Dermis microvascular lymphatic vessel endothelial cell (primary cell): Measurements from ENCODE around the gene PDZD8. TPM values are rescaled to one million over a fixed set of nuclear protein-coding genes. Genes with fewer than 3 reads are reported as not detected.

Experiments
- DNase-seq, 2 donors: peaks; one replicate each; pipeline versions ENCODE4 v3.0.0 to v3.0.0-alpha.2; 2010; ENCODE audit warnings: low read depth in 2 of 2
- total RNA-seq: library from RNA; depleted of rRNA; stranded (reverse); fragments of >200 nt; gene quantifications from 2 replicates; pipeline ENCODE4 v1.2.1, GENCODE V29; 2014

PDZD8 gene
- total RNA-seq, 1 donor from 2014 or later = 12.3 TPM

- peak; percentile 15 to 24 for DNase-seq
Observed at GRCh38 chr10:117391436-117392205, 16.4 kb upstream of the PDZD8 start.

- no peak for DNase-seq
Observed at GRCh38 chr10:117390420-117390819, 15.2 kb upstream of the PDZD8 start.

- no peak for DNase-seq
Observed at GRCh38 chr10:117386805-117387204, 11.6 kb upstream of the PDZD8 start.

- DNase-seq = no peak
Observed at GRCh38 chr10:117382861-117383260, 7.6 kb upstream of the PDZD8 start.

- peak in 1 of 2 donors; percentile 67 for DNase-seq
Observed at GRCh38 chr10:117374506-117375359, 507 bp downstream of the PDZD8 start.

GRCh38 chr10:117373823-117374505, 1.3 kb downstream of the PDZD8 start:
- DNase-seq = peak in 1 of 2 donors; percentile 47

GRCh38 chr10:117370205-117370604, 5.0 kb downstream of the PDZD8 start:
- no peak for DNase-seq

GRCh38 chr10:117367718-117368117, 7.5 kb downstream of the PDZD8 start:
- DNase-seq = no peak

- no peak for DNase-seq
Observed at GRCh38 chr10:117366741-117367140, 8.5 kb downstream of the PDZD8 start.

GRCh38 chr10:117365612-117366011, 9.6 kb downstream of the PDZD8 start:
- peak; percentile 73 to 81 for DNase-seq

GRCh38 chr10:117364110-117364960, 10.9 kb downstream of the PDZD8 start:
- peak; percentile 62 to 72 for DNase-seq

- DNase-seq = peak in 1 of 2 donors; percentile 16
Observed at GRCh38 chr10:117363028-117363427, 12.2 kb downstream of the PDZD8 start.

- peak in 1 of 2 donors; percentile 29 for DNase-seq
Observed at GRCh38 chr10:117362313-117362712, 12.9 kb downstream of the PDZD8 start.

GRCh38 chr10:117360994-117361667, 14.1 kb downstream of the PDZD8 start:
- DNase-seq = peak; percentile 29 to 54

GRCh38 chr10:117360016-117360415, 15.2 kb downstream of the PDZD8 start:
- DNase-seq = peak in 1 of 2 donors; percentile 26

- DNase-seq = no peak
Observed at GRCh38 chr10:117355072-117355471, 20.2 kb downstream of the PDZD8 start.

GRCh38 chr10:117353684-117354083, 21.6 kb downstream of the PDZD8 start:
- DNase-seq = no peak

GRCh38 chr10:117352724-117353123, 22.5 kb downstream of the PDZD8 start:
- no peak for DNase-seq

GRCh38 chr10:117351996-117352395, 23.2 kb downstream of the PDZD8 start:
- DNase-seq = no peak

- no peak for DNase-seq
Observed at GRCh38 chr10:117351558-117351957, 23.7 kb downstream of the PDZD8 start.
